Spleen (tissue), 11 donors: ENCODE results near the gene NUMBL. TPM values are rescaled to one million over a fixed set of nuclear protein-coding genes. Genes with fewer than 3 reads are reported as not detected.

Source experiments
- DNase-seq: peaks from one replicate; pipeline ENCODE4 v3.0.0-alpha.2; 2020
- H3K27ac ChIP-seq, 8 donors: fragments of 200-600 bp; sonication (generic) in 7 of 8; 1 replicate in 4 of 8; 2 replicates in 4 of 8; pipeline versions ENCODE4 v1.5.0 to v1.8.0; 2016 to 2021; ENCODE audit warnings: inconsistent platforms in 4 of 8, mild to moderate bottlenecking in 4 of 8, moderate library complexity in 1 of 8
- H3K27me3 ChIP-seq, 7 donors: fragments of 200-600 bp; sonication (generic) in 6 of 7; replicated peaks in 1 of 7; 1 replicate in 4 of 7; 2 replicates in 3 of 7; pipeline versions ENCODE4 v1.5.0 to v1.8.0; 2016 to 2021; ENCODE audit warnings: inconsistent platforms in 3 of 7, mild to moderate bottlenecking in 1 of 7
- H3K36me3 ChIP-seq, 6 donors: fragments of 200-600 bp; sonication (generic) in 5 of 6; 1 replicate in 4 of 6; 2 replicates in 2 of 6; pipeline versions ENCODE4 v1.5.0 to v1.8.0; 2016 to 2021; ENCODE audit warnings: inconsistent platforms in 2 of 6
- H3K4me1 ChIP-seq, 6 donors: fragments of 200-600 bp; sonication (generic) in 5 of 6; 1 replicate in 3 of 6; 2 replicates in 3 of 6; pipeline versions ENCODE4 v1.5.0 to v1.8.0; 2016 to 2021; ENCODE audit warnings: inconsistent platforms in 3 of 6
- H3K4me3 ChIP-seq, 8 donors: fragments of 200-600 bp; sonication (generic) in 7 of 8; 1 replicate in 4 of 8; 2 replicates in 4 of 8; pipeline versions ENCODE4 v1.5.0 to v1.8.0; 2016 to 2021; ENCODE audit warnings: inconsistent platforms in 4 of 8, mild to moderate bottlenecking in 4 of 8, moderate library complexity in 2 of 8
- H3K9me3 ChIP-seq, 8 donors: fragments of 200-600 bp; sonication (generic) in 7 of 8; 1 replicate in 4 of 8; 2 replicates in 4 of 8; pipeline versions ENCODE4 v1.5.0 to v1.8.0; 2016 to 2021; ENCODE audit warnings: inconsistent platforms in 4 of 8
- POLR2A ChIP-seq, 3 donors: fragments of 450-650 bp; IDR thresholded peaks; one replicate each; pipeline ENCODE4 v1.5.1; 2017; ENCODE audit warnings: antibody characterized with exemption in 3 of 3, mild to moderate bottlenecking in 1 of 3
- POLR2AphosphoS5 ChIP-seq, 3 donors: sonication (generic); formaldehyde crosslinking; IDR thresholded peaks; one replicate each; pipeline ENCODE4 v1.5.1; 2017; ENCODE audit warnings: antibody characterized with exemption in 3 of 3
- WGBS, 5 donors: extraction: QIAGEN DNeasy Blood & Tissue Kit in 3 of 5; methylation state at CpG; one replicate each; pipeline versions ENCODE4 v1.1.5 to v1.1.7; 2013 to 2018; 5-methylcytosine and 5-hydroxymethylcytosine counted together
- intact Hi-C: fragments of 100-400 bp; cut with DNase I; formaldehyde crosslinking; loops from one replicate; pipeline ENCODE4 v1.15.0; 2023; ENCODE audit warnings: low total_unique reads
- polyA plus RNA-seq, 3 donors: library from polyadenylated mRNA; stranded (reverse); fragments of 200-250 nt; gene quantifications; one replicate each; pipeline ENCODE4 v1.2.1, GENCODE V29; 2013
- total RNA-seq, 7 donors: library from RNA; depleted of rRNA in 3 of 7; stranded (reverse); fragments of >200 nt in 3 of 7; fragmentation: NEBNext Ultra II Directional in 4 of 7; extraction: Animal tissue kit (Norgen Biotek cat#: 25700) in 4 of 7; gene quantifications; one replicate each; pipeline versions ENCODE4 v1.1.0 to v1.2.1, GENCODE V29; 2016 to 2021
- TF ChIP-seq, protein P1 (sequence below), 11 experiments: fragments of 200-600 bp in 7 of 11; fragments of 450-650 bp in 4 of 11; sonication (generic) in 4 of 11; IDR thresholded peaks in 8 of 11; conservative IDR thresholded peaks in 3 of 11; 1 replicate in 7 of 11; 2 replicates in 4 of 11; pipeline versions ENCODE4 v1.4.0 to v1.8.0; 2016 to 2021; ENCODE audit warnings: antibody characterized with exemption in 11 of 11, inconsistent platforms in 4 of 11, mild to moderate bottlenecking in 1 of 11
- donor health status: healthy with polysubstance abuse.
- donor health status: DM: no; HTN: no; CAD: no; lungs with moderate emphysema.
- donor health status: DM: no; HTN: no; CAD: no.
- donor health status: Bipolar disorder and iron deficiency.
- donor health status: healthy.
- donor health status: DM: no; HTN: no; CAD: no.
- donor health status: DM: yes; HTN: yes; CAD: no.

NUMBL gene
- total and polyA plus RNA-seq, 10 donors: 3.2 to 27.4 (median 13.3) TPM

DNA sequence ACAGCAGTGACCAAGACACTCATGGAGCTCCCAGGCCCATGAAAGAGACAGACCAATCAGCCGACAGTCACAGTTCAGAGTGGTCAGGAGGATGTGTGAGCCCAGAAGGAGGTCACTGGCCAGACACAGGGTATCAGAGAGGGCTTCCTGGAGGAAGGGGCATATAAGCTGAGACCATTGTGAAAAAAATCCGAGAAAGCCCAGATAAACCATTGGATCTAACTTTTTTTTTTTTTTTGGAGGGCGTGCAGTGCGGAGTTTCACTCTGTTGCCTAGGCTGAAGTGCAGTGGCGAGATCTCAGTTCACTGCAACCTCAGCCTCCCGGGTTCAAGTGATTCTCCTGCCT lies 30.7 kb upstream of the NUMBL start:
- no peaks in the 10 kb centered on the region for H3K9me3 ChIP-seq
- peak overlapping the region in 4 of 8 donors; percentile 69 to 84 (median 72) for H3K4me3 ChIP-seq
- intact Hi-C loops: no loop called here
- peak overlapping the region; percentile 53 to 96 (median 92) for H3K27ac ChIP-seq
- H3K4me1 ChIP-seq: peaks cover 39 to 85% (median 62%) of the 10 kb centered on the region in 6 donors
- peaks cover 0 to 39% (median 18%) of the 10 kb centered on the region in 6 donors for H3K36me3 ChIP-seq
- 69 to 86% (median 83%) methylated on average over 6 of the region's 6 CpGs for WGBS, 5 donors
- no peak for DNase-seq
- H3K27me3 ChIP-seq: no peaks in the 10 kb centered on the region
- TF ChIP-seq, protein P1, sequence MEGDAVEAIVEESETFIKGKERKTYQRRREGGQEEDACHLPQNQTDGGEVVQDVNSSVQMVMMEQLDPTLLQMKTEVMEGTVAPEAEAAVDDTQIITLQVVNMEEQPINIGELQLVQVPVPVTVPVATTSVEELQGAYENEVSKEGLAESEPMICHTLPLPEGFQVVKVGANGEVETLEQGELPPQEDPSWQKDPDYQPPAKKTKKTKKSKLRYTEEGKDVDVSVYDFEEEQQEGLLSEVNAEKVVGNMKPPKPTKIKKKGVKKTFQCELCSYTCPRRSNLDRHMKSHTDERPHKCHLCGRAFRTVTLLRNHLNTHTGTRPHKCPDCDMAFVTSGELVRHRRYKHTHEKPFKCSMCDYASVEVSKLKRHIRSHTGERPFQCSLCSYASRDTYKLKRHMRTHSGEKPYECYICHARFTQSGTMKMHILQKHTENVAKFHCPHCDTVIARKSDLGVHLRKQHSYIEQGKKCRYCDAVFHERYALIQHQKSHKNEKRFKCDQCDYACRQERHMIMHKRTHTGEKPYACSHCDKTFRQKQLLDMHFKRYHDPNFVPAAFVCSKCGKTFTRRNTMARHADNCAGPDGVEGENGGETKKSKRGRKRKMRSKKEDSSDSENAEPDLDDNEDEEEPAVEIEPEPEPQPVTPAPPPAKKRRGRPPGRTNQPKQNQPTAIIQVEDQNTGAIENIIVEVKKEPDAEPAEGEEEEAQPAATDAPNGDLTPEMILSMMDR (IDR thresholded peaks at IDR 0.05 in 8 of 11, conservative IDR thresholded peaks at IDR 0.05 in 3 of 11): no peak
- no peak for TF ChIP-seq POLR2A (IDR thresholded peaks at IDR 0.05)
- no peak for TF ChIP-seq POLR2AphosphoS5 (IDR thresholded peaks at IDR 0.05)

GRCh38 chr19:40719414-40719894 lies 29.0 kb upstream of the NUMBL start:
- Histone ChIP-seq H3K27ac (peak overlapping the region; percentile 36 to 96 (median 92)), H3K4me1 (peaks cover 46 to 95% (median 75%) of the 10 kb centered on the region in 6 donors), H3K4me3 (peak overlapping the region; percentile 69 to 84 (median 74)), H3K27me3 (no peaks in the 10 kb centered on the region), H3K9me3 (no peaks in the 10 kb centered on the region), H3K36me3 (peaks cover 0 to 23% (median 4%) of the 10 kb centered on the region in 6 donors)
- TF ChIP-seq, protein P1 (IDR thresholded peaks at IDR 0.05 in 8 of 11, conservative IDR thresholded peaks at IDR 0.05 in 3 of 11): no peak
- no peak for DNase-seq
- intact Hi-C loops: no loop called here
- 53 to 69% (median 65%) methylated on average over 7 of the region's 7 CpGs for WGBS, 5 donors

DNA sequence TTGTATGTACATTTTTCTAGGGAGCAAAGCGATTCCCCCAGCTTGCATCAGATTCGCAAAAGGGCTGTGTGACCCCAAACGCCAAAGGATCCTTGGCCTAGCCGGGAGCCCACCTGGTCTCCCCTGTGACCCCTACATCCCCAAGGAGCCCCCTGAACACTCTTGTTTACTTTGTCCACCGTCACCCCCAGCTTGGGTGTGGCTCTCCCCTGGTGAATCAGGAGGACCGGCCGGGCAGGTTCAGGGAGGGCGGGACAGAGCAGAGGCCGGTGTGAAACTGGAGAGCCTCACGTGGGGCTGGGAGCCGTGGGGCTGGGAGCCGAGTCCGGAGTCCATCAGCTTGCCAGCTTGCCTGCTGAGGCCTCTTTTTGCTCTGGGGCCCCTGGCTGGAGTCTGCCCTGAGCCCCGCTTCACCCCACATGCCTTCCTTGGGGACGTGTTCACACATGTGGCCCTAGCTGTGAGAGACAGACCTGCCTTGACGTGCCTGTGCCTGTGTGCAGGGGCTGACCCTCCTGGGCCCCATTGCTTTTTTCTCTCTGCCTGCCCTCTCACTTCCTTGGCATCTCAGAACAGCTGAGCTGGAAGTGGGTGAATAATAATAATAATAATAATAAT lies 28.4 kb upstream of the NUMBL start:
- H3K4me1 ChIP-seq: peaks cover 50 to 95% (median 79%) of the 10 kb centered on the region in 6 donors
- 22 to 32% (median 27%) methylated on average over 8 to 16 of the region's 16 CpGs for WGBS, 5 donors
- peak; percentile 82 for DNase-seq
- H3K27ac ChIP-seq: peak overlapping the region; percentile 54 to 96 (median 92)
- peaks cover 0 to 17% (median 2%) of the 10 kb centered on the region in 6 donors for H3K36me3 ChIP-seq
- intact Hi-C loops: no loop called here
- no peaks in the 10 kb centered on the region for H3K27me3 ChIP-seq
- TF ChIP-seq POLR2A (IDR thresholded peaks at IDR 0.05) (no peak), POLR2AphosphoS5 (IDR thresholded peaks at IDR 0.05) (peak in 2 of 3 donors; percentile 37 to 50)
- TF ChIP-seq, protein P1 (IDR thresholded peaks at IDR 0.05 in 8 of 11, conservative IDR thresholded peaks at IDR 0.05 in 3 of 11): no peak
- peak overlapping the region; percentile 69 to 84 (median 74) for H3K4me3 ChIP-seq
- H3K9me3 ChIP-seq: no peaks in the 10 kb centered on the region
